ENCODE measurements around the gene TPCN2. TPM values are rescaled to one million over a fixed set of nuclear protein-coding genes. Genes with fewer than 3 reads are reported as not detected.

TPCN2 gene
- total RNA-seq, 4 donors from 2014 or later: 16.8 to 33.8 (median 28.3) TPM

GRCh38 chr11:69172674-69173073 is 123.9 kb downstream of the TPCN2 start:
- H3K36me3 ChIP-seq: no peaks in the 10 kb centered on the region
- H3K4me1 ChIP-seq: no peaks in the 10 kb centered on the region
- no peak for ATAC-seq
- no peaks in the 10 kb centered on the region for H3K27me3 ChIP-seq
- H3K27ac ChIP-seq: no peak overlapping the region
- TF ChIP-seq POLR2AphosphoS5 (IDR thresholded peaks at IDR 0.05): no peak
- TF ChIP-seq POLR2A (IDR thresholded peaks at IDR 0.05): no peak
- no peak for TF ChIP-seq EP300 (IDR thresholded peaks at IDR 0.05)
- peaks cover 0 to 19% (median 0%) of the 10 kb centered on the region in 3 donors for H3K9me3 ChIP-seq
- no CpG with 5 or more reads among the region's 1 CpG for WGBS, 2 donors (ENCODE audit: low coverage in 1 of 2)
- no peak overlapping the region for H3K4me3 ChIP-seq

- whole genome bisulfite sequencing, 2 donors (ENCODE audit: low coverage in 1 of 2): 94% methylated on average over 2 of the region's 3 CpGs; no CpG with 5 or more reads in 1 of the 2 donors
- ATAC-seq: no peak
- TF ChIP-seq CTCF (IDR thresholded peaks at IDR 0.05): no peak
- no peak for TF ChIP-seq POLR2AphosphoS5 (IDR thresholded peaks at IDR 0.05)
- no peak for TF ChIP-seq EP300 (IDR thresholded peaks at IDR 0.05)
- TF ChIP-seq POLR2A (IDR thresholded peaks at IDR 0.05): no peak
Measured at GRCh38 chr11:69173331-69173730, 124.6 kb downstream of the TPCN2 start.

GRCh38 chr11:69173925-69174581 is 125.3 kb downstream of the TPCN2 start:
- Histone ChIP-seq H3K27me3 (no peaks in the 10 kb centered on the region), H3K27ac (no peak overlapping the region), H3K4me1 (no peaks in the 10 kb centered on the region), H3K36me3 (no peaks in the 10 kb centered on the region), H3K9me3 (peaks cover 0 to 19% (median 0%) of the 10 kb centered on the region in 3 donors), H3K4me3 (no peak overlapping the region)
- 78 to 80% methylated on average over 7 to 8 of the region's 8 CpGs for WGBS, 2 donors (ENCODE audit: low coverage in 1 of 2)
- ATAC-seq: no peak
- TF ChIP-seq CTCF (IDR thresholded peaks at IDR 0.05) (no peak), EP300 (IDR thresholded peaks at IDR 0.05) (no peak)

More at GRCh38 chr11:69173331-69173730, 124.6 kb downstream of the TPCN2 start:
- Histone ChIP-seq H3K27me3 (no peaks in the 10 kb centered on the region), H3K4me1 (no peaks in the 10 kb centered on the region), H3K4me3 (no peak overlapping the region), H3K36me3 (no peaks in the 10 kb centered on the region), H3K27ac (no peak overlapping the region), H3K9me3 (peaks cover 0 to 19% (median 0%) of the 10 kb centered on the region in 3 donors)

DNA sequence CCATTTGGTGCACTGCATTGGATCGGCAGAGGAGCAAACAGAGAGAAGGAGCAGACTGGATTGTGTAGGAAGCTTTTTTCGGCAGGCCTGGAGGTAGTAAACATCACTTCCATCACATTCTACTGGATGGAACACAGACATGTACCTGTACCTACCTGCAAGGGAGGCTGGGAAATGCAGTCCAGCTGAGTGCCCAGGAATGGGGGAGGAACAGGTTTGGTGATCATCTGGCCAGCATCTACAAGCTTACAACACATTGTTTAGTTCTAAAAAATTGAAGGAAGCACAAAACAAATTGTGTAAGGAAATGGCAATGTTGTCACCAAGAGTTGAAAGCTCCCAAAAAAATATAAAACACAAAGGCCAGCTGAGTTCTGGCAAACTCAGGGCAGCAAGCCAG is 126.1 kb downstream of the TPCN2 start:
- Histone ChIP-seq H3K4me3 (no peak overlapping the region), H3K9me3 (peaks cover 0 to 19% (median 0%) of the 10 kb centered on the region in 3 donors), H3K27me3 (no peaks in the 10 kb centered on the region), H3K4me1 (no peaks in the 10 kb centered on the region), H3K27ac (no peak overlapping the region), H3K36me3 (no peaks in the 10 kb centered on the region)
- ATAC-seq: no peak
- no peak for TF ChIP-seq POLR2AphosphoS5 (IDR thresholded peaks at IDR 0.05)
- no peak for TF ChIP-seq EP300 (IDR thresholded peaks at IDR 0.05)
- TF ChIP-seq CTCF (IDR thresholded peaks at IDR 0.05): no peak
- TF ChIP-seq POLR2A (IDR thresholded peaks at IDR 0.05): no peak
- WGBS, 2 donors (ENCODE audit: low coverage in 1 of 2): 83% methylated on average over 2 of the region's 2 CpGs; no CpG with 5 or more reads in 1 of the 2 donors

GRCh38 chr11:69178819-69179482 is 130.2 kb downstream of the TPCN2 start:
- WGBS, 2 donors (ENCODE audit: low coverage in 1 of 2): 75 to 76% methylated on average over 4 to 5 of the region's 9 CpGs
- no peak for ATAC-seq

More at GRCh38 chr11:69178819-69179482, 130.2 kb downstream of the TPCN2 start:
- no peak overlapping the region for H3K4me3 ChIP-seq
- H3K4me1 ChIP-seq: no peaks in the 10 kb centered on the region
- peaks cover 0 to 30% (median 0%) of the 10 kb centered on the region in 3 donors for H3K9me3 ChIP-seq
- H3K27me3 ChIP-seq: no peaks in the 10 kb centered on the region
- no peak for TF ChIP-seq POLR2AphosphoS5 (IDR thresholded peaks at IDR 0.05)
- TF ChIP-seq CTCF (IDR thresholded peaks at IDR 0.05): no peak
- no peak for TF ChIP-seq EP300 (IDR thresholded peaks at IDR 0.05)
- no peak for TF ChIP-seq POLR2A (IDR thresholded peaks at IDR 0.05)
- no peak overlapping the region for H3K27ac ChIP-seq
- no peaks in the 10 kb centered on the region for H3K36me3 ChIP-seq
